GM19043 (cell line): ENCODE results near the gene ZKSCAN5.
"Not testable (repeated sequence)": the region's sequence is repeated elsewhere in the genome, so short reads cannot be mapped to it uniquely, and the experiment has no call there.

Experiments
- ATAC-seq: cut with Tn5 transposase; IDR thresholded peaks from one replicate; pipeline ENCODE4 v1.9.1; 2021; ENCODE audit warnings: low read depth; ENCODE audit not compliant: unreplicated experiment

The ZKSCAN5 gene

DNA sequence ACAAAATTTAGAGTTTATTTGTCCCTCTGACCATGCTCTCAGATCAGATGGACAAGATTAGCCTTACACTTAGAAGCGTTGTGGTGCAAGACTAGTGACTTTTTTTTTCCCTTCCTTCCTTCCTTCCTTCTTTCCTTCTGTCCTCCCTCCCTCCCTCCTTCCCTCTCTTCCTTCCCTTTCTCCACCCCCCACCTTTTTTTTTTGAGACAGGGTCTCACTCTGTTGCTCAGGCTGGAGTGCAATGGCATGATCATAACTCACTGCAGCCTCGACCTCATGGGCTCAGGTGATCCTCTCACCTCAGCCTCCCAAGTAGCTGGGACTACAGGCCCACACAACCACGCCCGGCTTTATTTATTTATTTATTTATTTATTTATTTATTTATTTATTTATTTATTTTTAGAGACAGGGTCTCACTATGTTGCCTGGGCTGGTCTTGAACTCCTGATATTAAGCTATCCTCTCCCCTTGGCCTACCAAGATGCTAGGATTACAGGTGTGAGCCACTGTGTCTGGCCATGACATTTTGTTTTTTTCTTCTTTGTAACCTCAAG lies 76.4 kb downstream of the ZKSCAN5 start:
- not testable (repeated sequence) for ATAC-seq
